ENCODE results near the gene CYP8B1. TPM values are rescaled to one million over a fixed set of nuclear protein-coding genes. Genes with fewer than 3 reads are reported as not detected.

CYP8B1 gene
- total and polyA plus RNA-seq, 2 of the 13 experiments (the other 11 are each of a cell fraction or from before 2014, with no cell fraction given): 0.58 to 2.0 TPM

- no peak for TF ChIP-seq TFE3 (CRISPR knock-in tag; IDR thresholded peaks at IDR 0.05)
- no peak for TF ChIP-seq ZNF607 (CRISPR knock-in tag; IDR thresholded peaks at IDR 0.05; ENCODE audit: borderline replicate concordance)
- no peak for TF ChIP-seq ZSCAN20 (CRISPR knock-in tag; IDR thresholded peaks at IDR 0.05; ENCODE audit: borderline replicate concordance)
- TF ChIP-seq SATB2 (CRISPR knock-in tag; IDR thresholded peaks at IDR 0.05): no peak
- no peak for TF ChIP-seq CHD2 (IDR thresholded peaks at IDR 0.05; ENCODE audit: low read depth, low read length)
- no peak for TF ChIP-seq ZNF687 (CRISPR knock-in tag; IDR thresholded peaks at IDR 0.05)
- no peak for TF ChIP-seq ELF4 (CRISPR knock-in tag; IDR thresholded peaks at IDR 0.05; ENCODE audit: borderline replicate concordance)
- TF ChIP-seq KDM3A (CRISPR knock-in tag; IDR thresholded peaks at IDR 0.05; ENCODE audit: low read depth): no peak
- no peak for TF ChIP-seq ZSCAN25 (CRISPR knock-in tag; IDR thresholded peaks at IDR 0.05)
- no peak for TF ChIP-seq NFKBIZ (CRISPR knock-in tag; IDR thresholded peaks at IDR 0.05)
- no peak for TF ChIP-seq ZBTB49 (CRISPR knock-in tag; IDR thresholded peaks at IDR 0.05; ENCODE audit: borderline replicate concordance)
- no peak for TF ChIP-seq ZNF275 (CRISPR knock-in tag; IDR thresholded peaks at IDR 0.05; ENCODE audit: borderline replicate concordance)
- no peak for TF ChIP-seq SMAD3 (CRISPR knock-in tag; IDR thresholded peaks at IDR 0.05)
- TF ChIP-seq NCOR1 (IDR thresholded peaks at IDR 0.05; ENCODE audit: borderline replicate concordance, low read length): no peak; the same call in 1 of the 2 replicates
- TF ChIP-seq PHF20 (CRISPR knock-in tag; IDR thresholded peaks at IDR 0.05): no peak
Observed at GRCh38 chr3:42914771-42915515, 39.3 kb upstream of the CYP8B1 start (continued).

Data from HepG2 (cell line).